Measurements from ENCODE around the gene RPL13. TPM values are rescaled to one million over a fixed set of nuclear protein-coding genes. Genes with fewer than 3 reads are reported as not detected.

The RPL13 gene
- total RNA-seq, result 1,000 to 10,000 TPM; 3,190 to 3,814 (median 3,321) TPM

- Histone ChIP-seq H3K4me3 (peak within 1 kb of the TSS; percentile 47 to 93 (median 66)), H3K4me1 (peaks cover 33 to 64% (median 45%) of the 10 kb centered on the region in 4 donors), H3K27me3 (no peaks in the 10 kb centered on the region), H3K9me3 (no peaks in the 10 kb centered on the region), H3K27ac (peak within 1 kb of the TSS; percentile 95 to 99 (median 98)), H3K36me3 (peaks cover 0 to 23% (median 12%) of the 10 kb centered on the region in 4 donors)
- TF ChIP-seq POLR2A (IDR thresholded peaks at IDR 0.05), result peak; percentile 99
- peak; percentile 96 to 98 (median 98) for TF ChIP-seq POLR2AphosphoS5 (IDR thresholded peaks at IDR 0.05)
- TF ChIP-seq CTCF (IDR thresholded peaks at IDR 0.05), result peak in 1 of 5 experiments; percentile 8
- no peak for TF ChIP-seq EP300 (IDR thresholded peaks at IDR 0.05; ENCODE audit: low read depth)
- DNase-seq, result peak; percentile 95
- in situ Hi-C loops (cut with MboI; ENCODE audit: low pct_ligation_motif_present in 1 of 4, low pct_unique_long_range_greater_than_20kb in 1 of 4, low sequenced_read_pairs in 3 of 4), result no loop called here
- WGBS, 2 donors (ENCODE audit: low coverage in 1 of 2), result 2% methylated on average over 50 of the region's 87 CpGs; no CpG with 5 or more reads in 1 of the 2 donors
- intact Hi-C loops (cut with DNase I; ENCODE audit: low total_unique reads), result no loop called here
These were observed at the start of gene RPL13 for GRCh38 chr16:89560378-89561141. Gene RPL13, plus strand, starts transcription at chr16:89560682. Its CDS starts 278 bp downstream, at chr16:89560960.

- WGBS, 2 donors (ENCODE audit: low coverage in 1 of 2), result 77 to 100% methylated on average over 1 to 8 of the region's 8 CpGs
- intact Hi-C loops (cut with DNase I; ENCODE audit: low total_unique reads) (no loop called here), in situ Hi-C loops (cut with MboI; ENCODE audit: low pct_ligation_motif_present in 1 of 4, low pct_unique_long_range_greater_than_20kb in 1 of 4, low sequenced_read_pairs in 3 of 4) (no loop called here)
- H3K4me1 ChIP-seq, result peaks cover 13 to 32% (median 29%) of the 10 kb centered on the region in 4 donors
- no peak overlapping the region for H3K4me3 ChIP-seq
- no peak for DNase-seq
- TF ChIP-seq POLR2A (IDR thresholded peaks at IDR 0.05) (no peak), EP300 (IDR thresholded peaks at IDR 0.05; ENCODE audit: low read depth) (no peak), POLR2AphosphoS5 (IDR thresholded peaks at IDR 0.05) (no peak), CTCF (IDR thresholded peaks at IDR 0.05) (no peak)
- H3K27me3 ChIP-seq, result no peaks in the 10 kb centered on the region
- H3K27ac ChIP-seq, result no peak overlapping the region
- H3K36me3 ChIP-seq, result peaks cover 0 to 60% (median 28%) of the 10 kb centered on the region in 4 donors
- no peaks in the 10 kb centered on the region for H3K9me3 ChIP-seq
These were observed 49.1 kb upstream of the RPL13 start for GRCh38 chr16:89511374-89511773.

GRCh38 chr16:89512453-89512852, 48.0 kb upstream of the RPL13 start:
- H3K27ac ChIP-seq, result no peak overlapping the region
- H3K4me1 ChIP-seq, result peaks cover 9 to 24% (median 18%) of the 10 kb centered on the region in 4 donors
- H3K4me3 ChIP-seq, result no peak overlapping the region
- 92 to 93% methylated on average over 4 to 9 of the region's 9 CpGs for WGBS, 2 donors (ENCODE audit: low coverage in 1 of 2)
- TF ChIP-seq POLR2AphosphoS5 (IDR thresholded peaks at IDR 0.05) (no peak), CTCF (IDR thresholded peaks at IDR 0.05) (no peak), EP300 (IDR thresholded peaks at IDR 0.05; ENCODE audit: low read depth) (no peak), POLR2A (IDR thresholded peaks at IDR 0.05) (no peak)
- no peak for DNase-seq
- peaks cover 0 to 70% (median 31%) of the 10 kb centered on the region in 4 donors for H3K36me3 ChIP-seq
- H3K9me3 ChIP-seq, result no peaks in the 10 kb centered on the region
- H3K27me3 ChIP-seq, result no peaks in the 10 kb centered on the region
- intact Hi-C loops (cut with DNase I; ENCODE audit: low total_unique reads) (no loop called here), in situ Hi-C loops (cut with MboI; ENCODE audit: low pct_ligation_motif_present in 1 of 4, low pct_unique_long_range_greater_than_20kb in 1 of 4, low sequenced_read_pairs in 3 of 4) (no loop called here)

- no peak for DNase-seq
- TF ChIP-seq POLR2A (IDR thresholded peaks at IDR 0.05) (no peak), EP300 (IDR thresholded peaks at IDR 0.05; ENCODE audit: low read depth) (no peak), POLR2AphosphoS5 (IDR thresholded peaks at IDR 0.05) (no peak), CTCF (IDR thresholded peaks at IDR 0.05) (no peak)
- no peaks in the 10 kb centered on the region for H3K4me1 ChIP-seq
- H3K9me3 ChIP-seq, result no peaks in the 10 kb centered on the region
- H3K27ac ChIP-seq, result no peak overlapping the region
- intact Hi-C loops (cut with DNase I; ENCODE audit: low total_unique reads), result no loop called here
- H3K27me3 ChIP-seq, result no peaks in the 10 kb centered on the region
- in situ Hi-C loops (cut with MboI; ENCODE audit: low pct_ligation_motif_present in 1 of 4, low pct_unique_long_range_greater_than_20kb in 1 of 4, low sequenced_read_pairs in 3 of 4), result no loop called here
- H3K36me3 ChIP-seq, result peaks cover 0 to 71% (median 33%) of the 10 kb centered on the region in 4 donors
- 79% methylated on average over 9 of the region's 9 CpGs; no CpG with 5 or more reads in 1 of the 2 donors for WGBS, 2 donors (ENCODE audit: low coverage in 1 of 2)
- no peak overlapping the region for H3K4me3 ChIP-seq
These were observed 43.4 kb upstream of the RPL13 start for GRCh38 chr16:89517128-89517527.
